B cell (primary cell): ENCODE results near the gene EXOSC6. TPM values are rescaled to one million over a fixed set of nuclear protein-coding genes. Genes with fewer than 3 reads are reported as not detected.
"Not testable (repeated sequence)": the region's sequence is repeated elsewhere in the genome, so short reads cannot be mapped to it uniquely, and the experiment has no call there.

Experiments
- ATAC-seq: fragments of 200-7000 bp; cut with Tn5 transposase; one replicate; pipeline ENCODE4 v1.10.0; 2021; ENCODE audit warnings: low read depth, mild to moderate bottlenecking, moderate number of reproducible peaks, moderate library complexity
- CTCF ChIA-PET: fragments of 350-600 bp; sonication (Branson Sonifier 250); formaldehyde crosslinking; loops from one replicate; lab custom pipeline; 2021; ENCODE audit warnings: antibody characterized with exemption, inconsistent platforms; lab: Charles Lee
- POLR2A ChIA-PET: fragments of 350-600 bp; sonication (Branson Sonifier 250); formaldehyde crosslinking; loops from one replicate; lab custom pipeline; 2021; ENCODE audit warnings: antibody characterized with exemption; lab: Charles Lee
- DNase-seq: peaks from one replicate; pipeline ENCODE4 v3.0.0; 2013
- H2AFZ ChIP-seq: 2 replicates; pipeline ENCODE4 v1.6.1; 2012; ENCODE audit warnings: mild to moderate bottlenecking, low read depth, low read length; ENCODE audit not compliant: insufficient read depth, poor library complexity, severe bottlenecking
- H3K27ac ChIP-seq, 2 donors: 1 replicate in 1 of 2; 2 replicates in 1 of 2; pipeline ENCODE4 v1.5.1; 2012 to 2013; ENCODE audit warnings: low read length in 2 of 2, mild to moderate bottlenecking in 2 of 2, moderate library complexity in 1 of 2
- H3K27me3 ChIP-seq, 4 experiments: fragments of 200-600 bp in 1 of 4; sonication (generic) in 1 of 4; replicated peaks in 1 of 4; 1 replicate in 2 of 4; 2 replicates in 2 of 4; pipeline versions ENCODE4 v1.6.1 to v1.7.0; 2013 to 2016; ENCODE audit warnings: low read length in 3 of 4, mild to moderate bottlenecking in 2 of 4, mixed read lengths in 1 of 4, moderate library complexity in 1 of 4; ENCODE audit not compliant: insufficient read depth in 4 of 4, control insufficient read depth in 3 of 4; ENCODE audit errors: control extremely low read depth in 1 of 4
- H3K36me3 ChIP-seq, 2 experiments: replicated peaks in 1 of 2; 1 replicate in 1 of 2; 2 replicates in 1 of 2; pipeline versions ENCODE4 v1.6.1 to v1.7.1; 2013; ENCODE audit warnings: low read length in 1 of 2; ENCODE audit not compliant: insufficient read depth in 2 of 2, control insufficient read depth in 1 of 2; ENCODE audit errors: control extremely low read depth in 1 of 2, extremely low read depth in 1 of 2
- H3K4me1 ChIP-seq, 2 donors: fragments of 200-600 bp in 1 of 2; sonication (generic) in 1 of 2; 1 replicate in 1 of 2; 2 replicates in 1 of 2; pipeline versions ENCODE4 v1.5.1 to v1.6.1; 2013 to 2017; ENCODE audit warnings: low read length in 2 of 2; ENCODE audit not compliant: control insufficient read depth in 2 of 2, insufficient read depth in 2 of 2
- H3K4me2 ChIP-seq: replicated peaks from 2 replicates; pipeline ENCODE3; 2012; ENCODE audit warnings: mild to moderate bottlenecking, low read depth, low read length; ENCODE audit not compliant: poor library complexity, severe bottlenecking
- H3K4me3 ChIP-seq, 5 experiments: fragments of 200-600 bp in 1 of 5; sonication (generic) in 1 of 5; 1 replicate in 3 of 5; 2 replicates in 2 of 5; pipeline versions ENCODE4 v1.5.1 to v1.7.0; 2011 to 2016; ENCODE audit warnings: low read length in 4 of 5, mild to moderate bottlenecking in 4 of 5, low read depth in 2 of 5, control low read depth in 1 of 5, moderate library complexity in 1 of 5; ENCODE audit not compliant: insufficient read depth in 1 of 5; ENCODE audit errors: control extremely low read depth in 1 of 5, extremely low read depth in 1 of 5
- H3K79me2 ChIP-seq: fragments of 200-600 bp; sonication (generic); one replicate; pipeline ENCODE4 v1.6.0; 2016; ENCODE audit warnings: low read length; ENCODE audit not compliant: control insufficient read depth, insufficient read depth
- H3K9ac ChIP-seq: fragments of 200-600 bp; sonication (generic); 2 replicates; pipeline ENCODE4 v1.6.1; 2017; ENCODE audit warnings: mild to moderate bottlenecking, low read length, moderate library complexity
- H3K9me3 ChIP-seq, 3 donors: one replicate each; pipeline versions ENCODE4 v1.6.1 to v1.7.1; 2013; ENCODE audit warnings: low read length in 2 of 3; ENCODE audit not compliant: control insufficient read depth in 2 of 3, insufficient read depth in 1 of 3; ENCODE audit errors: control extremely low read depth in 1 of 3
- H4K20me1 ChIP-seq: 2 replicates; pipeline ENCODE4 v1.6.0; 2012; ENCODE audit warnings: mild to moderate bottlenecking, low read length; ENCODE audit not compliant: insufficient read depth, control insufficient read depth, poor library complexity, severe bottlenecking
- H3K27ac Mint-ChIP-seq: one replicate; pipeline ENCODE4 v1.8.0; 2021; ENCODE audit warnings: mixed read lengths
- H3K27me3 Mint-ChIP-seq: one replicate; pipeline ENCODE4 v1.8.0; 2021; ENCODE audit warnings: mixed read lengths
- H3K4me1 Mint-ChIP-seq: one replicate; pipeline ENCODE4 v1.8.0; 2021; ENCODE audit warnings: mixed read lengths
- H3K4me3 Mint-ChIP-seq: one replicate; pipeline ENCODE4 v1.8.0; 2021; ENCODE audit warnings: mixed read lengths
- H3K9me3 Mint-ChIP-seq: one replicate; pipeline ENCODE4 v1.8.0; 2022; ENCODE audit warnings: mixed read lengths; ENCODE audit not compliant: insufficient read depth
- WGBS: methylation state at CpG from one replicate; pipeline ENCODE4 v1.1.5; 2013; ENCODE audit warnings: missing lambda C conversion rate; ENCODE audit not compliant: insufficient coverage; 5-methylcytosine and 5-hydroxymethylcytosine counted together
- intact Hi-C: fragments of 100-400 bp; cut with micrococcal nuclease; formaldehyde crosslinking; loops from one replicate; pipeline ENCODE4 v1.10.0; 2022
- polyA plus RNA-seq: library from polyadenylated mRNA; depleted of rRNA; stranded (reverse); fragments of >200 nt; gene quantifications from 2 replicates; pipeline ENCODE4 v1.2.3, GENCODE V29; 2012
- total RNA-seq, 2 donors: library from RNA; stranded (reverse); fragments of 120-200 nt in 1 of 2; gene quantifications; 1 replicate in 1 of 2; 2 replicates in 1 of 2; pipeline versions ENCODE4 v1.2.3 to v1.2.4, GENCODE V29; 2013 to 2022

The EXOSC6 gene
- total and polyA plus RNA-seq, 2 donors (not counting 1 experiment from before 2014, with no cell fraction given): 13.0 to 42.3 TPM

GRCh38 chr16:70203508-70203907 lies 48.2 kb downstream of the EXOSC6 start:
- H3K9me3 ChIP-seq, H3K27ac Mint-ChIP-seq, H3K4me3 ChIP-seq, H4K20me1 ChIP-seq, H3K27ac ChIP-seq, H3K9me3 Mint-ChIP-seq, H3K4me1 Mint-ChIP-seq, H3K79me2 ChIP-seq, H3K4me2 ChIP-seq, H2AFZ ChIP-seq, H3K36me3 ChIP-seq, DNase-seq, H3K9ac ChIP-seq, CTCF ChIA-PET, POLR2A ChIA-PET, H3K27me3 ChIP-seq, H3K4me3 Mint-ChIP-seq, H3K27me3 Mint-ChIP-seq, intact Hi-C loops, ATAC-seq, H3K4me1 ChIP-seq: not testable (repeated sequence)
- WGBS: 100% methylated on average over 1 of the region's 7 CpGs

- intact Hi-C loops, H3K4me1 Mint-ChIP-seq, DNase-seq, H3K9me3 ChIP-seq, H3K4me3 Mint-ChIP-seq, H3K27ac ChIP-seq, H3K9me3 Mint-ChIP-seq, H2AFZ ChIP-seq, H3K4me1 ChIP-seq, ATAC-seq, H3K27ac Mint-ChIP-seq, H3K36me3 ChIP-seq, H3K4me2 ChIP-seq, H3K27me3 Mint-ChIP-seq, H3K9ac ChIP-seq, POLR2A ChIA-PET, H3K27me3 ChIP-seq, H3K4me3 ChIP-seq, CTCF ChIA-PET, H4K20me1 ChIP-seq, H3K79me2 ChIP-seq: not testable (repeated sequence)
- WGBS: 80% methylated on average over 1 of the region's 8 CpGs
Measured at GRCh38 chr16:70200063-70200462, 51.7 kb downstream of the EXOSC6 start.

- H3K4me3 Mint-ChIP-seq, ATAC-seq: not testable (repeated sequence)
Measured at GRCh38 chr16:70199170-70199569, 52.6 kb downstream of the EXOSC6 start.

GRCh38 chr16:70198666-70199065 lies 53.1 kb downstream of the EXOSC6 start:
- H3K4me2 ChIP-seq, H3K36me3 ChIP-seq, H3K4me3 Mint-ChIP-seq, POLR2A ChIA-PET, H3K4me1 ChIP-seq, H3K9me3 ChIP-seq, H3K9me3 Mint-ChIP-seq, intact Hi-C loops, H3K79me2 ChIP-seq, H3K27ac Mint-ChIP-seq, DNase-seq, H4K20me1 ChIP-seq, CTCF ChIA-PET, H2AFZ ChIP-seq, H3K27me3 ChIP-seq, H3K4me1 Mint-ChIP-seq, H3K27ac ChIP-seq, H3K27me3 Mint-ChIP-seq, H3K4me3 ChIP-seq, H3K9ac ChIP-seq, ATAC-seq: not testable (repeated sequence)
- WGBS: 83% methylated on average over 2 of the region's 3 CpGs

More at GRCh38 chr16:70199170-70199569, 52.6 kb downstream of the EXOSC6 start:
- CTCF ChIA-PET, H3K9me3 Mint-ChIP-seq, POLR2A ChIA-PET, H3K27ac ChIP-seq, H3K79me2 ChIP-seq, H3K27me3 ChIP-seq, H2AFZ ChIP-seq, H3K4me1 ChIP-seq, H4K20me1 ChIP-seq, H3K27ac Mint-ChIP-seq, H3K4me1 Mint-ChIP-seq, H3K9ac ChIP-seq, H3K4me2 ChIP-seq, intact Hi-C loops, H3K9me3 ChIP-seq, H3K36me3 ChIP-seq, DNase-seq, H3K4me3 ChIP-seq, H3K27me3 Mint-ChIP-seq: not testable (repeated sequence)
- 76% methylated on average over 4 of the region's 9 CpGs for WGBS
